HG02852 (cell line): ENCODE results near the gene CDH24.

ENCODE experiments used
- ATAC-seq: cut with Tn5 transposase; IDR thresholded peaks from one replicate; pipeline ENCODE4 v1.9.1; 2021; ENCODE audit warnings: mild to moderate bottlenecking, moderate library complexity; ENCODE audit not compliant: unreplicated experiment

CDH24 gene

DNA sequence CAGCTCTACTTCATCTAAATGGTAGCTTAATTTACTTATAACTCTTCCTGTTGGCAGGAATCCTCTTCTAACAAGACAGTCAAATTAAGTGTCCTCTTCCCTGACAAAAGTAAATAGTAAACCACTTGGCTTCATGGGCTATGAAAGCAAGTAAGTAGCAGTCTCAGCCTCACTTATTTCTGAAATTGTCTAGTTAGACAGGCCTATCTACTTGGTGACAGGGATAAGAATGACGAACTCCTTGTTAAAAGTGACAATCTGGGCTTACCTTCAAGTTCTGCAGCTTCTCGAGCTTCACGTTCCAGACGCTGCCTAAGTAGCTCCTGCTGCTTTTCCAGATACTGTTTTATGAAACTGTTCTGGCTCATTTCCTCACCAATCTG is 32.9 kb upstream of the CDH24 start:
- no peak for ATAC-seq

DNA sequence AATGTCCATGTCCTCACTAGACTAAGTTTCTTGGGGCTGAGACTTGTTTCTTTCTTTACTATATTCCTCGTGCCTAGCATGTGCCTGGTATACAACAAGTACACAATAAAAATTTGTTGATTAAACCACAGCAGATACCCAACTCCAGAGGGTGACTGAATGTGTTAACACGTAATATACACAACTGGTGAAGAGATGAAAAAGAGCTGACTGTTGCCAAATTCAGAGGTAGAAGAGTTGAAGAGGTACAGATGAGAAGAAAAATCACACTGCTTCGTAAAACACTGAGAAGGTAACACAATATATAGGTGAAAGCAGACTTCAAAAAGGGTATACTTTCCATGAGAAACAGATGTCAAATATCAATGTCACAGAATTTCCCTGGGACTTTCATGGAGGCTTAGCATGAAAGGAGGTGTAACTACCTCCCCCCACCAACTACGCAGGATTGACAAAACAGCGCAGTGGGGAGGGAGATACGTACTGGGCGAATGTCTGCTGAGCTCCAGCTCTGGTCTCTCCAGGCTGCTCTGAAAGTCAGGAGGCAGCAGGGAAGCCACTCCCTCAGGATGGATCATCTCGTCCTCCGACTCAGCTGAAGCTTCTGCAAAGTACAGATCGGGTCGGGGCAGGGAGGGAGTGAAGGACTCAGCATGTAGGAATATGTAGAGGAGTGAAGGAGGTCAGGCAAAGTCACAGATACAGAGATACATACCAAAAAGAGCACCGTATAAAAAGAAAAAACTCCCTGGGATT is 32.4 kb upstream of the CDH24 start:
- no peak for ATAC-seq

DNA sequence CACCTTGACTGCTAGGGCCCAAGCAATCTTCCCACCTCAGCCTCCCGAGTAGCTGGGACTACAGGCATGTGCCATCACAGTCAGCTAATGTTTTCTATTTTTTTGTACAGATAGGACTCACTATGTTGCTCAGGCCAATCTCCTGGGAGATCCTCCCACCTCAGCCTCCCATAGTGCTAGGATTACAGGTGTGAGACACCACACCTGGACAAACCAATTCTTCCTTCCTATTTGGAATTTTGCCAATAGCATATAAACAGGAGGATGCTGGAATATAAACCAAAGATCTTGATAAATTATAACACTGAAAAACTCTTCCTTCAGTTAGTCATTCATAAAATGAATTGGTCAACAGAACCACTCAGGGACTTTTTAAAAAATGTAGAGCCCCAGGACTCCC is 29.2 kb upstream of the CDH24 start:
- no peak for ATAC-seq

DNA sequence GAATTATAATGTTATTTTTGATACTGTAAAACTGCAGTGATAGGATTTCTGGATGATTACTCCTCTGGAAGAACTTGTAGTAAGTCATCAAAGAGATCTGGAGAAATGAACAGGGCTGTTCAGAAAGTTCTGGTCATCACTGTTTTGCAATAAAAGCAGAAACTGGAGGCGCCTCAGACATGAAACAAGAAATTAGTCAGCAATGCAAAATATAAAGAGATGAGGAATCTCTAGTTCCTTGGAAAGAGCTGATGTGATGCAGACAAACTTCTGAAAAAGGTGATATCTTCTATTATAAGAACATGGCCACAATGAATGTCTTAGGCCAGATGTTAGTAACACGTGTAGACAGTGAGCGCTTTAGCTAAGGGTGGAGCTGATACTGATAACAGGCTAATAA is 28.1 kb upstream of the CDH24 start:
- no peak for ATAC-seq

DNA sequence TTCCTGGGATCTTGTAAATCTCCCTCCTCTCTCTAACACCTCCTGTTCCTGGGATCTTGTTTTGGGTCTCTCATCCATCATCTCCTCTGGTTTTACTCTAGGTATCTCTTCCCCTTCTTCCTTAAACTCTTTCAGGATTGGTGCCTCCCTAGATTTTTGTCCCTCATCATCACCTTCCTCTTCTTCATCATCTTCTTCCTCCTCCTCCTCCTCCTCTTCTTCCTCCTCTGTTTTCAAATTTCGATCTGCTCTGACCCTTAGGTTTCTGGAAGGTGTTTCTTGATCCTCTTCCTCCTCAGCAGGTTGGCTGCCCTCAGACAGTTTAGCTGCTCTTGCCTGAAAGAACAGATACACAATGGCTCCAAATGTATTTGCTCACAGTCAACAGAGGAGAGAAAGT is 23.2 kb upstream of the CDH24 start:
- no peak for ATAC-seq

DNA sequence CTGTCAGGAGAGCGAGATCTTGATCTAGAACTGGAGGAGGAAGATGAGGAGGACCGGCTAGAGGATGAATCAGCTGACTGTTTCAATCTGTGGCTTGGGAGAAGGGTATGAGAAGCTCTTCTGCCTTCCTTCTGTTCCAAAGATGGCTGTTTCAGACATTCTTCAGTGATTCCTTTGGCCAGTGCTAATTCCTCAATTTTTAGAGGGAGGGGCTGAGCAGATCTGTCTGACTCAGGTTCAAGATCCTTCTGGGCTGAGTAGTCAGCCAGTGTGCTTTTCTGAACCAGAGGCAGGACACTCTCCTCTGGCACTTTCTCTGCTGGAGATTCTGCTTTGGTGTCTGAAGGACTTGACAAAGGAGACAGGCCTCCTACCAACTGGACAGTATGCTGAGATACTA is 22.4 kb upstream of the CDH24 start:
- no peak for ATAC-seq

DNA sequence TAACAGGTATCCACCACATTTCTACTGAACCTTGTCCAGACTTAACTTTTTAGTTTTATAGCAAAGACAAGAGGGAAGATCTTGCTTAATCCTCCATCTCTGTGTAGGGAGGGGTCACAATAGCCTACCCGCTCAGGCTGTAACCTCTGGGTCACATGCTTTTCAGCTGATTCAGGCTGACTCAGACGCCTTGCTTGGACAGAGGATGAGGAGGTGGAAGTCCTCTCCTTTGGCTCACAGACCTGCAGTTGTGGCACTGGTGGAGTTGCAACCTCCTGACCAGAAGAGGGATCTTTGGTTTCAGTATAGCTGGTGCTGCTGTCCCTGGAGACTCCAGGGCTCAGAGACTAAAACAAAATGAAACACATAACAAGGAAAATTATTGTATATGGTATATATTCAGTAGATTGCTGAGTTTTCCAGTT is 21.4 kb upstream of the CDH24 start:
- ATAC-seq = no peak

DNA sequence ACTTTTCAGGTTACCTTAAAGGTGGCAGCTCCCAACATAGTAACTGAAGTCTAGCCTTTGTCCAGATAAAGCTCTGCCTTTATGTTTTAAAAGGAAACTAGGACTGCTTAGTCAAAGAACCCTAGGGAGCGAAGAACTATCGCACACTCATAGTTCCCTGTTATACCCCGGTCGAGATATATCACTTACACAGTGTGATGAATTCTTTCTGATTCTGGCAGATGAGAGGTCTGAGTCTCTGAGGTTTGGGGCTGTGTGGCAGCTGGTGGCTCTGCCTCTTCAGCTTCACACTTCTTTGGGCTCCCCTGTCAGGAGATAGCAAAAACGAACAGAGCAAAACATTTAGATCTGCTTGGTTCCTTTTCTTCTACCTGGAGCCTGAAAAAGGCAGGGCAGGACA is 20.6 kb upstream of the CDH24 start:
- ATAC-seq = no peak

DNA sequence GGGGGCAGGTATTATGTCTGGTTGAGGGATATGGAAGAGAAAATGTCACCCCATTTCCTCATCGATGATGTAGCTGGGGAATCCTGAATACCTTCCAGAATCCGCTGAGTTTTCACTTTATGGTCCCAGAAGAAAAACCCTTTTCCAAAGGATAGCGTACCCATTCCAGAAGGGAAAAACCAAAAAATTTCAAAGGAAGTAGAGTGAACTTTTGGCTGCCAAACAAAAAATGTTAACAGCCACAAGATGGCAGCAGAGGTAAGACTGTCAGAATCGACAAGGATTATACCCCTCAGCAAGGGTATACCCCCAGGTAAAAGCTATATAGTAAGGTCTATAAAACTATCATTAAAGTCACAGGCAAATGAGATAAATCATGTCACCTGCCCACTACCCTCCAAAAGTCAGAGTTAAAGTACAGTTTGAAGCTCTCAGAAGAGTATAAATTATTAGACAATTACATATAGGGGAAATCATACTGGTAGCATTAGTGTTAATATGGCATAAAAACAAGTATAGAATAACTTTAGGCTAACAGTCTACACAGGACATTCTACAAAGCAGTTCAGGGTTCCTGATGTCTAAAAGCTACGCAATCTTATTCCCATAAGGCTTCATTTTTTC is 19.6 kb upstream of the CDH24 start:
- no peak for ATAC-seq

DNA sequence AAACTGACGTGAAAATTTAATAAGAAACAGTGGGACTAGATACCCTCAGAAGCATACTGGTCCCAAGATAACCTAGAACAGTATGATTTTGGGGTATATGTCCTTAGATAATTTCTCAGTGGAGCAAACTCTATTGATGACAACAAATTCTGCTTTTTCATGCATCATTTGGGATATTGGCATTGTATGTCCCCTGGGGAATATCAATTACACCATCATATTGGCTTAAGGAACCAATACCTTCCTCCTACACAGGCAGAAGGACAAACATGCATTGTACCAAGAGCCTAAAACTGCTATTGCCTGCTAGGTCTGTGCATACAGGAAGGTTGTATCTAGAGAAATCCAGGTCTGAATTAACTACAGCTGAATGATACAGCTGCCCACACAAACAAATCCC is 17.6 kb upstream of the CDH24 start:
- no peak for ATAC-seq

DNA sequence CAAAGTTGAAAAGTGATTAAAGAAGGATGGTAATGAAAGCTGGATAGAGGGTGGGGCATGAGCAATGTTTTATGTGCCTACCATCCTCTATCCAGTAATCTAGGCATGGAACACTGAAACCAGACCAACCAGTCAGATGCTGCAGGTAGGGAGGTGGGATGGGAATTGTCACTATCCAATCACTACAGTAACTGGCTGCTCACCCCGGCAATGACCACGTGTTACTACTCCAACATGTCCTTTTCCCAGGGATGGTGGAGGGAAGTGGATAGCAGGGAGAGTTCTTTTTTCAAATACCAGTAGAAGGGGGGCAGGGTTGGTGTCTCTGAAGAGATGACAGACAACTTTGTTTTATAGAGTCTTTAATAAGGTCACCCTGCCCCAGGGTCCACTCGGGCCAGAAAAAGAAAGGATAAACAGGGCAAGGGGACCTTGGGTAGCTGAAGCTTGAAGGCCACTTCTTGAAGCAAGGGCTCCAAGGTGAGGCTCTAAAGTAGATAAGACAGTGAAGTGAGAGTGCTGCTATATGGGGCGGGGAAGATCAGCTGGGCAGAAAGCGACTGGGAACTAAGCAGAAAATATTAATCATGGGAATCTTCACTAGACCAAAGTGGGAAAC is 14.7 kb upstream of the CDH24 start:
- ATAC-seq = no peak

DNA sequence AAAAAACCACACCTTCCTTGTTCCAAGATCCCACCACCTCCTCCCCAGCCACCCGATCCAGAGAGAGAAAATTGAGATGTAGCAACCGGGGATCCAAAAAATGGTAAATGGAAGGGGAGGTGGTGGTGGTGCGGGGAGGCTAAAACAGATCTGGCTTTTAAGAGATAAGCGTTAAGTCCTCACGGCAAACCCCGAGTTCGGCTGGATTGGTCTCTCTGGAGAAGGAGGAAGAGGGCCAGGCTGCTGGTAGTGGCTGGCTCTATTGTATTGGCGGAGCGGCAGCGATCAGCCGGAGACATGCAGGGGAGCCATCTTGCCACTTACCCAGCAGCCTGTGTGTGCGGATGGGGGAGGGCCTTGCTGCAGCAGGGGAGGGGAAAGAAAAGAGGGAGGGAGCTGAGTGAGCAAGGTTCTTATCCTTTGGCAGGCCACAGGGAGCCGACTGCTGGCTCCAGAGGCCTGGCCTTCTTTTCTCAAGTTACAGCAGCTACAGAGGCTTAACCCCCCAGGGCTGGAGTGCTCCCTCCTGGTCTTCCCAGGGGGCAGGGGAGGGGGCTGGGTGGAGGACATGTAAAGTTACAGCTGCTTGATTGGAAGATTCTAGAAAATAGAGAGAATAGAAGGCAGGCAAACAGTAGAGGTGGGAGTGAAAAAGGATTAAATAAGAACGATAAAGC is 14.1 kb upstream of the CDH24 start:
- peak; percentile 95 for ATAC-seq

DNA sequence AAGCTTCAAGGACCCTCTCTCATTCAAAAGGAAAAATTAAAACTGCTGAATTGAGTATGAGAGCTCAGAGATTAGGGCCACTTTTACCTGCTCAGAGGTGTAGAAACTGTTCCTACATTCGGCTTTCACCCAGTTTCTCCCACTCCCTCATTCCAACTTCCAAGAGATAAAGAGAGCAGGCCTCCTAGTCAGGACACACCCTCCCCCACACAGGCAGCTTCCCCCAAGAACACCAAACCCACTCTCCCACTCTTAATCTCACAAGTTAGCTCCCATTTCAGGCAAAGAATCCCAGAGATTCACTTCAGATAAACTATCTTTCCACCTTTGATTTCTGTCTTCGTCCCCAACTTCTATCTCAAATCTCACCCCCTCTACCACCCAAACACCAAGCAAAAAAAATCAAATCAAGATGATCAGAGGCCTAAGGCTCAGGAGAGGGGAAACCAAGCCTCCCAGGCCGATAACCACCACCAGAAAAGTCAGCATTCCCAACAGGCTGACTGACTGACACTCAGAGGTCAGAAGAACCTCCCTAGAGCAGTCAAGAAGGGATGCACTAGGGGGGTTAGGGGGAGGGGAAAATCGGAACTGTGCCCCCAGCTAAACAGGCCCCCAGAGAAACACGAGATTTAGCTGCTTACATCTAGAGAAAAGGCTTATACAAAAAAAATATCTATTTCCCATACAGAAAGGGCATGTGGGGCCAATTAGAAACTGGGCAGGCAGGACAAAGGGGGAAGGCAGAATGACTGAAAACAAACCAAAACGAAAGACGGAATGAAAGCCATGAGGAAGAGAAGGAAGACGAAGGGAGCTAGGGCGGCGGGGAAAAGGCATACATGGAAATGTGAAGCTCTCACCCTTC is 13.2 kb upstream of the CDH24 start:
- ATAC-seq = no peak

DNA sequence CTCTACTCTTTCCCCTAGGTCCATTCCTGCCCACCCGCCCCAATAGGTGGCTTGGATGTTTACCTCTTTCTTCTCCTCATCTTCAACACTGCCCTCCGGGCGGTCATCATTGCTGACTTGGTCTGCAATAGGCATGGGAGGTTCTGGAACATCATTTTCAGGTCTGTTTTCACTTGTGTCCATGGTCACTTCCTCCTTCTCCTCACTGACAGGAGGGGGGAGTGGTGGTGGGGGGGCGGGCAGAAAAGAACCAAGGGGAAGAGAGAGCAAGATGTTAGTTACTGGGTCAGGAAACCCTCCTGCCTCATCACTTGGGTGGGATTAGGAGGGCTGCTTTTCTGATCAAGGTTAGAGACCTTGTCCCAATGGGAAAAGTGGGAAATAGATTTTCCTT is 12.1 kb upstream of the CDH24 start:
- ATAC-seq = no peak

DNA sequence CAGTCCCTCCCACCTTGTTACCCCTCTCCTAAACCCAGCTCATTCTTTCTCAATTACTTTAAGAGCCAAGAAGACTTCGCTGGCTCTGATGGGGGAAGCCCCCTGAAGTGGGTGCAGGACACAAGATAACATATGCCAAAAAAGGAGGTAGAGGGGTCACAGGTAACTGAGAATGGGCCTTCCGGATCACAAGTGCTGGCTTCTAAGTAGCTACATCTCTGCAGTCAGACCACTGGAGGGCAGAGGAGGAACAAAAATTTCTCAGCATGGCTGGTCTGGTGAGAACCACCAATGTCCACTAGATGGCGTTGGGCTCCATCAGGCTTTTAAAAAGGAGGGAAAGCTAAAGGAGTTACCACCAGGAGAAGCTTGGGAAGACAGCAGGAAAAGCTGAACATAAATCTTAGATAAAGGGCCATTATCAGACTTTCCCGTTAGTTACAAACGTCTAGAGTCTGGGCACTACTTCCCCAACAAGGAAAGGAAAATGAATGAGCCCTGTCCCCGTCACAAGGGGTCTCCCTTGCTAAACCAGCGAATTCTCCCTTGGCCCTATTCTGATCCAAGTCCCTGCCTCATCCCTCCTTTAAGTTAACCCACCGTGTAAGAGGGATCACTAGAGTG is 11.6 kb upstream of the CDH24 start:
- ATAC-seq = peak; percentile 58

DNA sequence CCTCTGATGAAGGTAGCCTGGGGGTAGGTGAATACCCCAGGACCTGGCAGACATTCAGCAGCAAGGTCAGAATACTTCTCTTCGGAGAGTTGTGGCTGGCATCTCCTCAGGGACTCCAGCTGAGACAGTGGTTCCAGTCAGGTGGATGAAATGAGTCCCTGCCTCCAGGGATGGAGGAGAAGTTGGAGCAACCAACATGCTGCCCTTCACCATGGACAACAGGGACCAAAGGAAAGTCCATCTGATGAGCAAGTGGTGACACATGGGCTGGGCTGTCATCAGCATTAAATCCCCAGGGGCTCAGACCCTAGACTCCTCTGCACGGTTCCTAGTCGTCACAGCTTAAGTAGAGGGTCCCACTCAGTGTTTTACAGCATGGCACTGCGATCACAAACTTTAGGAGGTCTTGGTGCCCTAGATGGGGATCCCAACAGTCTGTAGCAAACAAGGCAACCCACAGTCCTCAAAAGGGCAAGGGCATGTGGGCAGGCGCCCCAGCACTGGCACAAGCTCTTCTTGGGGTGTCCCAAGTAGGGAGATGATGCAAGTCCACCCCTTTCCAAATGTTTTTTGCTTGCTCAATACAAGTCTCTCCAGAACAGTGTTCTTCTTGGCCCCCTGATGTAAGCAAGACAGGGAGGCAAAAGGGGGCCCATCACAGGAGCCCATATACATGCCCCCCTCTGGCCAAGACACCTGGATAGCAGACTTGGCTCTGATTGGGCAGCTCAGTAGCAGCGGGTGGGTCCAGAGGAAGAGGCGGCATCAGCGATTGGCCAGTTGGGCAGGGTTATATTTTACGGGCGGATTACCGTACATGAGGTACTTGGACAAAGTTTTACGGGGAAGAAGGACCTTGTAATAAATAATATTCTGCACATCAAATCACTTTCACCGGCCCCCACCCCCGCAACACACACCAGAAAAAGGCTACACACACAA is 10.8 kb upstream of the CDH24 start:
- no peak for ATAC-seq

DNA sequence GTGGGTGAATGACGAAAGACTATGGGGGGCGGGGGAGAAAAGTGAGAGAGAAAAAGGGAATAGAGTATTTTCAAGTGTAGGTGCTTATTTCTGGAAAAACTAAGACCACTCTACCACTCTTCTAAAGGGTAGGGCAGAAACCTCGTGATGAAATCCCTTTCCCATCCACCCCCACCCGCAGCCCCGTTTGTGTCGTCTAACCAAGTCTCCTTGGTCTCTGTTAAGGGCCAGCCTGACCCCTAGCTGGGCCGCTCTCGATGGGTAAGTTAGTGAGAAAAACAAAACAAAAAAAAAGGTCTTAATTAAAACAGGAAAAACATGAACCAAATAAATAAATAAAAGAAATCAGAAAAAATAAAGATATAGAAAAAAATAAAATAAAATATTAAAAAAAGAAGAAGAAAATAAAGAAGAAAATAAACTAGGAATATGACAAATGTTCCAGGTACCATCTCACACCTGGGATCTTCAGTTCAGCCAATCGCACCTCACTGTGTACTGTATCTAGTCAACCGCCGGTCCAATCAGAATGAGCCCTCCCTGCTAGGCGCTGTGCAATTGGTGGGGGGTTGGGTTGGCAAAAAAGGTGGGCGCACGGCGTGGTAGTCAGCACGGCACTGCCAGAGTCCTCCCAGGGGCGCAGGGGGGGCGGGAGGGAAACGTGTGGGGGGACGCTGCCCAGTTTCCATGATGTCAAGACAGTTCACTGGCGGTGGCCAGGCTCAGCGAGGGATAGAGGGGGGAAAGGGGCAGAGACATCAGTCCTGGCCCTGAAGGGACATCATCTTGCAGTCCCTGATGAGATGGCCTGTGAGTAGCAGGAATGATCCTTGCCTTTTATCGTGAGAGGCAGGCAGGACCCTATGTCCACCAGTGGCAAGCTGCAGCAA is 9.8 kb upstream of the CDH24 start:
- no peak for ATAC-seq

DNA sequence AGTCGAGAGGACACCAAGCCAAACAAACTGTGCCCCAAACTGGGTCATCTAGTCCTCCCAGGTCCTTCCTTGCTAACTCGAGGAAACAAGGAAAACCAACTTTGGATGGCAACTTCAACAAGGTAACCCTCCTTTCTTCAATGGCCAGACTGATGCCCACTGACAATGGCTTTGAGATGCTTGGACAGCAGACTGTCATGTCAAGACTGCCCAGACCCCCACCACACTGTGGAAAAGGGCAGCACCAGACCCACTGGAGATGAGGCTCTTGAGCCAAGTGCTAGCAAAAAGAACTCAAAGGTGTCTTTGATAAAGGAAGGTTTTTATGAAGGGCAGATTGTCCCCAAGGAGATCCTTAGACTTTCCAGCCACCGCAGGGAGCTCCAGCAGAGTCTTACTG is 9.0 kb upstream of the CDH24 start:
- ATAC-seq = no peak
